HCT116 (cell line): ENCODE results near the gene SPSB4.

ENCODE experiments used
- CTCF ChIP-seq, 3 experiments: fragments of 200-600 bp in 1 of 3; sonication (generic) in 1 of 3; IDR thresholded peaks in 2 of 3; conservative IDR thresholded peaks in 1 of 3; 2 replicates each; pipeline ENCODE4 v1.5.1; 2012 to 2017; ENCODE audit warnings: low read depth in 2 of 3, low read length in 2 of 3, antibody characterized with exemption in 1 of 3, borderline replicate concordance in 1 of 3, control low read depth in 1 of 3, mild to moderate bottlenecking in 1 of 3, mixed read lengths in 1 of 3, mixed run types in 1 of 3, moderate library complexity in 1 of 3; ENCODE audit not compliant: insufficient read depth in 1 of 3
- EZH2phosphoT487 ChIP-seq: fragments of 200-600 bp; IDR thresholded peaks from 2 replicates; pipeline ENCODE4 v1.6.1; 2018; ENCODE audit warnings: antibody characterized with exemption, borderline replicate concordance
- JUND ChIP-seq: IDR thresholded peaks from 2 replicates; pipeline ENCODE4 v1.6.1; 2012
- MAX ChIP-seq: IDR thresholded peaks from 2 replicates; pipeline ENCODE4 v1.6.1; 2012
- POLR2A ChIP-seq: IDR thresholded peaks from 2 replicates; pipeline ENCODE4 v1.7.0; 2011; ENCODE audit warnings: borderline replicate concordance; ENCODE audit not compliant: insufficient read depth, insufficient read length; ENCODE audit errors: extremely low read depth
- REST ChIP-seq: IDR thresholded peaks from 2 replicates; pipeline ENCODE4 v1.6.1; 2012; ENCODE audit warnings: low read depth
- YY1 ChIP-seq: IDR thresholded peaks from 2 replicates; pipeline ENCODE4 v1.6.1; 2011; ENCODE audit warnings: low read length, low read depth, moderate library complexity, mild to moderate bottlenecking; ENCODE audit not compliant: insufficient replicate concordance; ENCODE audit errors: extremely low read depth
- ZFX ChIP-seq: fragments of 450-650 bp; IDR thresholded peaks from 2 replicates; pipeline ENCODE4 v1.6.1; 2017

GRCh38 chr3:141126661-141127343 is 75.7 kb downstream of the SPSB4 start:
- TF ChIP-seq CTCF (IDR thresholded peaks at IDR 0.05 in 2 of 3, conservative IDR thresholded peaks at IDR 0.05 in 1 of 3; ENCODE audit: borderline replicate concordance in 1 of 3, insufficient read depth in 1 of 3, low read depth in 2 of 3, low read length in 2 of 3) (no peak), ZFX (no peak), POLR2A (no peak), EZH2phosphoT487 (no peak), JUND (no peak), MAX (no peak), YY1 (no peak), REST (no peak)
